ENCODE measurements around the gene EYS.

GRCh38 chr6:64920257-64920656, 786.8 kb downstream of the EYS start:
- TF ChIP-seq CTCF (IDR thresholded peaks at IDR 0.05; ENCODE audit: low read length) (no peak), EZH2 (optimal IDR thresholded peaks at IDR 0.05; ENCODE audit: low read depth, low read length) (no peak), EZH2phosphoT487 (IDR thresholded peaks at IDR 0.05; ENCODE audit: low read length) (no peak)

All from MM.1S (cell line).